AG04450 (cell line): Measurements from ENCODE around the gene TRIP10. TPM values are rescaled to one million over a fixed set of nuclear protein-coding genes. Genes with fewer than 3 reads are reported as not detected.

ENCODE experiments used
- CTCF ChIA-PET: fragments of 300-600, 350-600 bp; formaldehyde crosslinking; extraction: SDS; loops from one replicate; lab custom pipeline; 2022; ENCODE audit warnings: antibody characterized with exemption, inconsistent platforms; lab: Charles Lee
- POLR2A ChIA-PET: fragments of 350-600 bp; formaldehyde crosslinking; extraction: SDS; loops from one replicate; lab custom pipeline; 2021; ENCODE audit warnings: antibody characterized with exemption, inconsistent platforms; lab: Yijun Ruan, JAX
- DNase-seq: peaks from one replicate; pipeline ENCODE4 v3.0.0-alpha.2; 2011; ENCODE audit warnings: low read depth, low spot score
- H3K27ac ChIP-seq: one replicate; pipeline ENCODE4 v1.5.1; 2012; ENCODE audit warnings: low read depth, low read length, control low read depth
- H3K27me3 ChIP-seq: one replicate; pipeline ENCODE4 v1.6.0; 2012; ENCODE audit warnings: low read length; ENCODE audit not compliant: control insufficient read depth, insufficient read depth
- H3K4me3 ChIP-seq: 2 replicates; pipeline ENCODE4 v1.5.1; 2011; ENCODE audit warnings: mild to moderate bottlenecking, low read depth, low read length, control low read depth
- H3K9me3 ChIP-seq: 2 replicates; pipeline ENCODE4 v1.5.1; 2012; ENCODE audit warnings: low read length; ENCODE audit not compliant: control insufficient read depth, insufficient read depth
- polyA plus RNA-seq: library from polyadenylated mRNA; depleted of rRNA; stranded (reverse); fragments of >200 nt; gene quantifications from 2 replicates; pipeline ENCODE4 v1.2.3, GENCODE V29; 2011
- TF ChIP-seq, protein P1 (sequence below): IDR thresholded peaks from 2 replicates; pipeline ENCODE4 v1.5.1; 2011; ENCODE audit warnings: low read depth, low read length, control low read depth, inconsistent platforms

TRIP10 gene
- polyA plus RNA-seq, 1 experiment: 29.3 TPM

DNA sequence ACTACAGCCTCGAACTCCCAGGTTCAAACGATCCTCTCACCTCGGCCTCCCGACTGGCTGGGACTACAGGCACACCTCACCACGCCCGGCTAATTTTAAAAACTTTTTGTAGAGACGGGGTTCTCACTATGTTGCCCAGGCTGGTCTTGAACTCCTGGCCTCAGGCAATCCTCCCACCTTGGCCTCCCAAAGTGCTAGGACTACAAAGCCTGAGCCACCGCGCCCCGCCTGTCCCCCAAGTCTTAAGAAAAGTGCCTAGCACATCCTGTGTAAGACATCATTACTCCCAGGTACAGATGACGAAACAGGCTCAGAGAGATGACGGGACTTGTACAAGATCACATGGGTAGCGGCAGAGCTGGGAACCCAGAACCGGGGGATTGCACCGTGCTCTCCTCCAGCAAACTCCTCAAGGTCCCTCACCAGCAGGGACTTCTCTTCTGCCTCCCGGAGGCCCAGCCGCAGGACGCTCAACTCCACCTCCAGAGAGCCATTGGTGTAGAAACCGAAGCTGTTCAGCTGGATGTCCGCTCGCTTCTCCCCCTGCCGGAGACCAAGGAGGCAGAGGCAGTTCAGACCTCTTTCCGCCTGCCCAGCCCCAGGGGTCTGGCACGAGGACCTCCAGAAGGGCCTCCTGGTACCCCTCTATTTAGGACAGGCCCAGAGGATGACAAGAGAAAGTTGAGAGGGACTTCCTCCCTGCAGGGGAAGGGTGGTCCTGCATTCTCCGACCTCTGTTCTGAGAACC is 3.1 kb upstream of the TRIP10 start:
- Histone ChIP-seq H3K9me3 (no peaks in the 10 kb centered on the region; the same call in 1 of the 2 replicates), H3K27me3 (no peaks in the 10 kb centered on the region), H3K27ac (peak overlapping the region; percentile 89), H3K4me3 (peak overlapping the region; percentile 81)
- CTCF ChIA-PET: interaction anchor here (0.6 to 1.9 kb wide), 9 partner anchors 8 to 220 kb away, joined by 3 to 7 read pairs (median 4); no protein-coding TSS in a partner anchor
- POLR2A ChIA-PET: interaction anchor here (0.7 to 1.0 kb wide), 2 partner anchors 8 to 516 kb away, joined by 3 to 14 read pairs; no protein-coding TSS in a partner anchor
- TF ChIP-seq, protein P1, sequence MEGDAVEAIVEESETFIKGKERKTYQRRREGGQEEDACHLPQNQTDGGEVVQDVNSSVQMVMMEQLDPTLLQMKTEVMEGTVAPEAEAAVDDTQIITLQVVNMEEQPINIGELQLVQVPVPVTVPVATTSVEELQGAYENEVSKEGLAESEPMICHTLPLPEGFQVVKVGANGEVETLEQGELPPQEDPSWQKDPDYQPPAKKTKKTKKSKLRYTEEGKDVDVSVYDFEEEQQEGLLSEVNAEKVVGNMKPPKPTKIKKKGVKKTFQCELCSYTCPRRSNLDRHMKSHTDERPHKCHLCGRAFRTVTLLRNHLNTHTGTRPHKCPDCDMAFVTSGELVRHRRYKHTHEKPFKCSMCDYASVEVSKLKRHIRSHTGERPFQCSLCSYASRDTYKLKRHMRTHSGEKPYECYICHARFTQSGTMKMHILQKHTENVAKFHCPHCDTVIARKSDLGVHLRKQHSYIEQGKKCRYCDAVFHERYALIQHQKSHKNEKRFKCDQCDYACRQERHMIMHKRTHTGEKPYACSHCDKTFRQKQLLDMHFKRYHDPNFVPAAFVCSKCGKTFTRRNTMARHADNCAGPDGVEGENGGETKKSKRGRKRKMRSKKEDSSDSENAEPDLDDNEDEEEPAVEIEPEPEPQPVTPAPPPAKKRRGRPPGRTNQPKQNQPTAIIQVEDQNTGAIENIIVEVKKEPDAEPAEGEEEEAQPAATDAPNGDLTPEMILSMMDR: peak; percentile 73
- peak; percentile 72 for DNase-seq

DNA sequence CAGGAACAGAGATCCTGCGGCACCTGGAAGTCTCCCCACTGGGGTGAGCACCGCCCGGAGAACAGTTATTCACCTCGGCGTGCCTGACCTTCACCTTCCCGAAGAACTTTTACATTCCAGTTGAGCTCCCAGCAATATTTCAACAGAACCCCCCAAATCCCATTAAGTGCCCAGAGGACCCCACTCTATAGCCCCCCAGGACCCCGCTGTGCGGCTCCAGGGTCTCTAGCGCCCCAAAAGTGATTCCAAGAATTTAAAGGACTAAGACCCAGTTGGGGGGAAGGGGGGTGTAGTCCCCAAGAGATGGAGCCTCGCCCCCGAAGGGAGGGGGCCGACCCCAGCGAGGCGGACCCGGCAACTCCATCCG is 2.6 kb upstream of the TRIP10 start:
- Histone ChIP-seq H3K9me3 (no peaks in the 10 kb centered on the region; the same call in 1 of the 2 replicates), H3K4me3 (peak overlapping the region; percentile 81), H3K27me3 (no peaks in the 10 kb centered on the region), H3K27ac (peak overlapping the region; percentile 89)
- DNase-seq: no peak
- ChIA-PET CTCF (interaction anchor here (0.6 to 2.7 kb wide), 12 partner anchors 9 to 221 kb away, joined by 3 to 33 read pairs (median 4); no protein-coding TSS in a partner anchor), POLR2A (interaction anchor here (0.7 to 1.0 kb wide), 2 partner anchors 9 to 517 kb away, joined by 3 to 14 read pairs; no protein-coding TSS in a partner anchor)
- TF ChIP-seq, protein P1: no peak

DNA sequence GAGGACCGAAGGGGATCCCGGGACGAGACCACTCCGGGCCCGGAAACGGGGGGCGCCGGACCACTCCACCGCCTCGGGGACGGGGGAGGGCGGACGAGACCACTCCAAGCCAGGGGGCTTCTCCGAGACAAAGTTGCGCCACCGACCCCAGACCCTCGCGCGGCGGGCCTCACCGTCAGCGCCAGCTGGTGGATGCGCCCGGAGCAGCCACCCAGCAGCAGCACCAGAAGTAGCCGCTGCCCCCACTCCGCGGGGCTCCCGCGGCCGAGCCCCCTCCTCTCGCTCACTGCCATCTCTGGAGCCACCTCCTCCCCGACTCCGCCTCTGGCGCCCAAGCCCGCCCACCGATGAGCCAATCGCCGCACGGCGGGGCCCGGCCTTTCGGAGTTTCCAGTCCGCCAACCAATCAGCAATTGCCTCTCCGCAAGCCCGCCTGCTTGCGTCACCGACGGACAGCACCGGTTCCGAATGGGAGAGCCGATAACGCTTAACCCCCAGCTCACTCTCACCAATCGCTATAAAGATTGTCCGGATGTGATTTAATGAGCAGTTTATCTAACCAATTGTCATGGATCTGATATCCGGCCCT is 2.1 kb upstream of the TRIP10 start, which contains the start of gene GPR108:
Gene GPR108 (minus strand): TSS at position 297 of the 589 bp plus-strand sequence. CDS start 4 bp downstream, at position 293.
- POLR2A ChIA-PET: interaction anchor here (0.7 to 1.2 kb wide), 3 partner anchors 126 to 221 kb away, joined by 3 to 5 read pairs (median 4); partner anchors contain the start of gene TNFSF9
- CTCF ChIA-PET: interaction anchor here (0.6 to 2.7 kb wide), 7 partner anchors 10 to 221 kb away, joined by 3 to 33 read pairs (median 4); no protein-coding TSS in a partner anchor
- Histone ChIP-seq H3K4me3 (peak within 1 kb of the TSS; percentile 81), H3K27ac (peak within 1 kb of the TSS; percentile 89), H3K27me3 (no peaks in the 10 kb centered on the region), H3K9me3 (no peaks in the 10 kb centered on the region; the same call in 1 of the 2 replicates)
- TF ChIP-seq, protein P1: no peak
- DNase-seq: peak; percentile 100

DNA sequence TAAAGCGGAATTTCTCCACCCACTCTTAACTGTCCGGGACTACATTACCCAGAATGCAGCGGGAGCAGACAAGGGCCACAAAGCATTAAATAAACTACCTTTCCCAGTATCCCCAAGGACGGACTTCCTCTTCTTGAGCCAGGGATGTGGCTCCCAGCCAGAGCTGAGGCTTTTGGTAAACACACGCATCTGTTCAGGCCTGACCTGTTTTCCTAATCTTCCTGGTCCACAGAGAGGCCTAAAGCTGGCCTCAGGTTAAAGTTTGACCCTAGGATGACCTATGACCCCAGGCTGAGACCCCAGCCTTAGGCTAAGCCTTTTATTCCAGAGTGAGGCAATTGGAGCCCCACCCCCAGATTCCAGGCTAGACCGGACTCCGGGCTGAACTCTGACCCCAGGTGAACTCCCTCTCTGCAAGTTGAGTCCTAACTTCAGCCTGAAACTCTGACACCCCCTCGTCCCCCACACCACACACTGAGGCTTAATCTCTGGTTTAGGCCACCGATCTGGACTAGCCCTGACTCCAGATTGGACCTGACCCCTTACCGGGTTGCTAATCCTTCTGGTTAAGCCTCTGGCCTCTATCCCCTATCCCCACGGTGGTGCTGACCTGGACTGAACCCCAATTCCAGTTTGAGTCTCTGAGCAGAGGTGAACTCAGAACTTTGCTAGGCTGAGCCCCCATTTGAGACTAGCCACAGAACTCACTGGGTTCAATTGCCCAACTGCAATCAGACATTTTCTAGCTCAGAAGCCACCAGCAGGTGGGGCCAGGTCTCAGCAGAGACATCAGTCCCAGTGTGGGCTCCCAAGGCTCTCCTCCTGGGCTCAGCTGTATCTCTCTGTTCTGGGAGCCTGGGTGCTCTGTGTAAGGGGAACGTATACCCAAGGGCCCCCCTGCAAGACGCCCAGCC is 1.4 kb upstream of the TRIP10 start:
- TF ChIP-seq, protein P1: peak; percentile 72
- Histone ChIP-seq H3K9me3 (no peaks in the 10 kb centered on the region; the same call in 1 of the 2 replicates), H3K27me3 (no peaks in the 10 kb centered on the region), H3K4me3 (no peak overlapping the region), H3K27ac (peak overlapping the region; percentile 33)
- POLR2A ChIA-PET: interaction anchor here (0.6 to 1.2 kb wide), 6 partner anchors 15 to 331 kb away, joined by 3 to 5 read pairs (median 4); partner anchors contain the start of genes TNFSF9 and ZNF557
- DNase-seq: peak; percentile 51
- CTCF ChIA-PET: interaction anchor here (0.6 to 2.7 kb wide), 6 partner anchors 10 to 830 kb away, joined by 3 to 33 read pairs (median 4); no protein-coding TSS in a partner anchor
